Neural cell (in vitro differentiated cells): Measurements from ENCODE around the gene CD37. TPM values are rescaled to one million over a fixed set of nuclear protein-coding genes. Genes with fewer than 3 reads are reported as not detected.

Source experiments
- H2AFZ ChIP-seq: fragments of 200-600, 300-800 bp; sonication (generic), shearing (Covaris generic); 2 replicates; pipeline ENCODE4 v1.6.0; 2014; ENCODE audit warnings: low read depth, mild to moderate bottlenecking, antibody characterized with exemption, low read length, moderate library complexity
- H3F3A ChIP-seq: fragments of 200-600 bp; shearing (Covaris generic); 2 replicates; pipeline ENCODE4 v1.6.1; 2016; ENCODE audit warnings: mild to moderate bottlenecking, moderate library complexity, mixed read lengths, antibody characterized with exemption, low read length; ENCODE audit not compliant: insufficient read depth, poor library complexity, severe bottlenecking
- H3K27ac ChIP-seq: fragments of 200-600, 300-800 bp; sonication (generic), shearing (Covaris generic); 2 replicates; pipeline ENCODE4 v1.5.1; 2014; ENCODE audit warnings: mild to moderate bottlenecking, low read length, moderate library complexity
- H3K27me3 ChIP-seq: fragments of 300-800, 200-600 bp; sonication (generic), shearing (Covaris generic); 2 replicates; pipeline ENCODE4 v1.6.0; 2014; ENCODE audit warnings: mild to moderate bottlenecking, low read depth, low read length, moderate library complexity; ENCODE audit not compliant: insufficient read depth
- H3K36me3 ChIP-seq: fragments of 300-800, 200-600 bp; sonication (generic), shearing (Covaris generic); 2 replicates; pipeline ENCODE4 v1.5.1; 2014; ENCODE audit warnings: mild to moderate bottlenecking, antibody characterized with exemption, low read length, moderate library complexity; ENCODE audit not compliant: insufficient read depth
- H3K4me2 ChIP-seq: fragments of 300-800, 200-600 bp; sonication (generic), shearing (Covaris generic); 2 replicates; pipeline ENCODE4 v1.6.0; 2014; ENCODE audit warnings: mild to moderate bottlenecking, low read length
- H3K4me3 ChIP-seq: fragments of 300-800, 200-600 bp; sonication (generic), shearing (Covaris generic); 2 replicates; pipeline ENCODE4 v1.5.1; 2014; ENCODE audit warnings: mild to moderate bottlenecking, low read length, moderate library complexity
- H3K79me2 ChIP-seq: fragments of 200-600 bp; shearing (Covaris generic); replicated peaks from 2 replicates; pipeline ENCODE4 v1.6.0; 2014; ENCODE audit warnings: mild to moderate bottlenecking, low read length, moderate library complexity; ENCODE audit not compliant: insufficient read depth
- H3K9ac ChIP-seq: fragments of 300-800, 200-600 bp; sonication (generic), shearing (Covaris generic); 2 replicates; pipeline ENCODE4 v1.6.1; 2016; ENCODE audit warnings: mild to moderate bottlenecking, low read length, mixed read lengths
- H3K9me2 ChIP-seq: fragments of 200-600 bp; shearing (Covaris generic); 2 replicates; pipeline ENCODE4 v1.6.1; 2016; ENCODE audit warnings: mild to moderate bottlenecking, low read length, mixed read lengths; ENCODE audit not compliant: insufficient read depth
- H3K9me3 ChIP-seq: fragments of 200-600, 300-800 bp; sonication (generic), shearing (Covaris generic); 2 replicates; pipeline ENCODE4 v1.6.1; 2016; ENCODE audit warnings: mild to moderate bottlenecking, mixed run types, low read length, moderate library complexity, mixed read lengths
- H4K20me1 ChIP-seq: fragments of 200-600 bp; shearing (Covaris generic); 2 replicates; pipeline ENCODE4 v1.6.1; 2016; ENCODE audit warnings: mild to moderate bottlenecking, mixed run types; ENCODE audit not compliant: insufficient read depth
- CTCF ChIP-seq: fragments of 450-650 bp; IDR thresholded peaks from 2 replicates; pipeline ENCODE4 v1.5.1; 2014; ENCODE audit warnings: antibody characterized with exemption, mild to moderate bottlenecking, moderate library complexity; ENCODE audit not compliant: poor library complexity, severe bottlenecking
- EP300 ChIP-seq: fragments of 450-650 bp; conservative IDR thresholded peaks from 2 replicates; pipeline ENCODE4 v1.6.1; 2014; ENCODE audit warnings: antibody characterized with exemption, mild to moderate bottlenecking, moderate library complexity; ENCODE audit not compliant: poor library complexity, severe bottlenecking
- EZH2 ChIP-seq: fragments of 200-600, 300-800 bp; shearing (Covaris generic), sonication (generic); IDR thresholded peaks from 2 replicates; pipeline ENCODE4 v1.6.1; 2014; ENCODE audit warnings: antibody characterized with exemption, low read length, borderline replicate concordance, mild to moderate bottlenecking; ENCODE audit not compliant: insufficient read depth, poor library complexity, severe bottlenecking
- MXI1 ChIP-seq: fragments of 450-650 bp; conservative IDR thresholded peaks from 2 replicates; pipeline ENCODE4 v1.6.1; 2014; ENCODE audit warnings: antibody characterized with exemption, mild to moderate bottlenecking; ENCODE audit not compliant: poor library complexity, severe bottlenecking
- POLR2AphosphoS5 ChIP-seq: IDR thresholded peaks from 2 replicates; pipeline ENCODE4 v1.6.1; 2012
- RAD21 ChIP-seq: fragments of 450-650 bp; conservative IDR thresholded peaks from 2 replicates; pipeline ENCODE4 v1.6.1; 2014; ENCODE audit warnings: antibody characterized with exemption, mild to moderate bottlenecking, moderate library complexity
- REST ChIP-seq: IDR thresholded peaks from 2 replicates; pipeline ENCODE4 v1.6.1; 2012; ENCODE audit warnings: borderline replicate concordance
- SMC3 ChIP-seq: fragments of 450-650 bp; conservative IDR thresholded peaks from 2 replicates; pipeline ENCODE4 v1.6.1; 2014; ENCODE audit warnings: antibody characterized with exemption, mild to moderate bottlenecking, moderate library complexity; ENCODE audit not compliant: poor library complexity
- TAF1 ChIP-seq: IDR thresholded peaks from 2 replicates; pipeline ENCODE4 v1.6.1; 2012; ENCODE audit warnings: low read depth
- polyA plus RNA-seq: library from polyadenylated mRNA; depleted of rRNA; stranded (reverse); fragments of >200 nt; gene quantifications from 2 replicates; pipeline ENCODE4 v1.2.3, GENCODE V29; 2014

CD37 gene
- polyA plus RNA-seq, 1 donor from 2014 or later: not detected

DNA sequence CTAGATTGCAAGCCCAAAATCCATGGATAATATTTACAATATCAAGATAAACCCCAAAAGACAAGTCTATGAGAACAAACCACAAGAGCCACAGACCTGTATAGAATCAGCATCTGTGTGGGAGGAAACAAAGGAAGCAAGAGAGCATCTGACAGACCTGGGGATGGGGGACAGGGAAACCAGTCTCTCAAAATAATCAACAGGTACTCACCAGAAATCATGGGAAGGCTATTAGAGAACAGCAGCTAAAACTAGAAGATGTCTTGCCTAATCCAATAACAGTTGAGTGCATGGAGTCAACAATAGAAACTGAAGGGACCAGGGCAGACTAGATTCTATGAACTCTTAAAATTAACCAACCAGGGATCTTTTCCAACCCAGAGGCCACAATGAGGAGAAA lies 18.9 kb upstream of the CD37 start:
- H3K79me2 ChIP-seq: no peaks in the 10 kb centered on the region
- TF ChIP-seq TAF1: no peak
- no peak for TF ChIP-seq EP300
- no peak for TF ChIP-seq MXI1
- TF ChIP-seq CTCF: no peak
- TF ChIP-seq SMC3: no peak
- TF ChIP-seq EZH2: no peak
- no peak for TF ChIP-seq POLR2AphosphoS5
- no peak for TF ChIP-seq REST
- no peaks in the 10 kb centered on the region for H4K20me1 ChIP-seq
- no peak overlapping the region for H3K27ac ChIP-seq
- no peak overlapping the region for H3K4me3 ChIP-seq
- no peaks in the 10 kb centered on the region for H3K36me3 ChIP-seq
- no peaks in the 10 kb centered on the region for H3F3A ChIP-seq
- no peak overlapping the region for H3K9ac ChIP-seq
- H3K4me2 ChIP-seq: no peak overlapping the region
- no peaks in the 10 kb centered on the region for H3K9me3 ChIP-seq
- H3K9me2 ChIP-seq: no peaks in the 10 kb centered on the region
- H3K27me3 ChIP-seq: no peaks in the 10 kb centered on the region
- no peak overlapping the region for H2AFZ ChIP-seq

- Histone ChIP-seq H3K4me3 (no peak overlapping the region), H3K79me2 (no peaks in the 10 kb centered on the region), H3K27ac (no peak overlapping the region), H3K4me2 (no peak overlapping the region), H3F3A (no peaks in the 10 kb centered on the region), H4K20me1 (no peaks in the 10 kb centered on the region), H3K9ac (no peak overlapping the region), H3K36me3 (no peaks in the 10 kb centered on the region), H3K27me3 (no peaks in the 10 kb centered on the region), H3K9me3 (no peaks in the 10 kb centered on the region), H2AFZ (no peak overlapping the region), H3K9me2 (no peaks in the 10 kb centered on the region)
- TF ChIP-seq REST: no peak
- TF ChIP-seq EP300: no peak
- no peak for TF ChIP-seq TAF1
- TF ChIP-seq RAD21: no peak
Observed at GRCh38 chr19:49318296-49318695, 16.9 kb upstream of the CD37 start.
